Endodermal cell (in vitro differentiated cells): Measurements from ENCODE around the gene NUP214. TPM values are rescaled to one million over a fixed set of nuclear protein-coding genes. Genes with fewer than 3 reads are reported as not detected.
A peak's percentile ranks its signal among the peaks of the same experiment; 100 is the strongest.

Source experiments
- DNase-seq: peaks from one replicate; pipeline ENCODE4 v3.0.0-alpha.2; 2017
- H3K27ac ChIP-seq: 2 replicates; pipeline ENCODE4 v1.5.1; 2013; ENCODE audit warnings: mild to moderate bottlenecking, low read depth, low read length, moderate library complexity
- H3K27me3 ChIP-seq: 2 replicates; pipeline ENCODE4 v1.6.1; 2013; ENCODE audit warnings: mild to moderate bottlenecking, low read length, moderate library complexity; ENCODE audit not compliant: insufficient read depth, control insufficient read depth, poor library complexity, severe bottlenecking
- H3K36me3 ChIP-seq: 2 replicates; pipeline ENCODE4 v1.7.0; 2013; ENCODE audit warnings: mild to moderate bottlenecking, low read length, moderate library complexity; ENCODE audit not compliant: control insufficient read depth, insufficient read depth
- H3K4me1 ChIP-seq: one replicate; pipeline ENCODE4 v1.7.0; 2013; ENCODE audit warnings: low read length; ENCODE audit not compliant: control insufficient read depth, insufficient read depth
- H3K4me3 ChIP-seq: 2 replicates; pipeline ENCODE4 v1.5.1; 2013; ENCODE audit warnings: mild to moderate bottlenecking, low read length, moderate library complexity
- H3K9ac ChIP-seq: 2 replicates; pipeline ENCODE4 v1.6.1; 2013; ENCODE audit warnings: mild to moderate bottlenecking, low read length, moderate library complexity; ENCODE audit not compliant: poor library complexity, severe bottlenecking; ENCODE audit errors: extremely low read depth
- H3K9me3 ChIP-seq: 2 replicates; pipeline ENCODE4 v1.6.1; 2013; ENCODE audit warnings: mild to moderate bottlenecking, low read length, moderate library complexity; ENCODE audit not compliant: control insufficient read depth
- H3K27ac Mint-ChIP-seq: 2 replicates; pipeline ENCODE4 v1.8.0; 2020; ENCODE audit warnings: mixed read lengths
- H3K27me3 Mint-ChIP-seq: 2 replicates; pipeline ENCODE4 v1.8.0; 2021; ENCODE audit warnings: mild to moderate bottlenecking, mixed read lengths; ENCODE audit not compliant: insufficient read depth
- H3K36me3 Mint-ChIP-seq: 2 replicates; pipeline ENCODE4 v1.8.0; 2020; ENCODE audit warnings: low read depth, mixed read lengths
- H3K4me1 Mint-ChIP-seq: 2 replicates; pipeline ENCODE4 v1.8.0; 2020; ENCODE audit warnings: mixed read lengths
- H3K4me3 Mint-ChIP-seq: 2 replicates; pipeline ENCODE4 v1.8.0; 2020; ENCODE audit warnings: mild to moderate bottlenecking, moderate library complexity, mixed read lengths
- H3K9me3 Mint-ChIP-seq: 2 replicates; pipeline ENCODE4 v1.8.0; 2020; ENCODE audit warnings: mild to moderate bottlenecking, mixed read lengths
- WGBS, 2 experiments: methylation state at CpG; one replicate each; pipeline versions ENCODE4 v1.1.5 to v1.1.7; 2013; ENCODE audit warnings: missing lambda C conversion rate in 2 of 2, mixed read lengths in 1 of 2; ENCODE audit not compliant: insufficient coverage in 1 of 2, insufficient read length in 1 of 2; 5-methylcytosine and 5-hydroxymethylcytosine counted together
- total RNA-seq, 2 donors: library from RNA; stranded (reverse); fragmentation: NEBNext Ultra II Directional in 1 of 2; extraction: Animal tissue kit (Norgen Biotek cat#: 25700) in 1 of 2; gene quantifications; 2 replicates in 1 of 2; 3 replicates in 1 of 2; pipeline ENCODE4 v1.2.1, GENCODE V29; 2021
- TF ChIP-seq, protein P1 (sequence below): fragments of 200-600 bp; sonication (generic); conservative IDR thresholded peaks from 2 replicates; pipeline ENCODE4 v1.5.0; 2021; ENCODE audit warnings: antibody characterized with exemption, mild to moderate bottlenecking

NUP214 gene
- total RNA-seq, 2 donors from 2014 or later = 56.7 to 59.9 TPM

DNA sequence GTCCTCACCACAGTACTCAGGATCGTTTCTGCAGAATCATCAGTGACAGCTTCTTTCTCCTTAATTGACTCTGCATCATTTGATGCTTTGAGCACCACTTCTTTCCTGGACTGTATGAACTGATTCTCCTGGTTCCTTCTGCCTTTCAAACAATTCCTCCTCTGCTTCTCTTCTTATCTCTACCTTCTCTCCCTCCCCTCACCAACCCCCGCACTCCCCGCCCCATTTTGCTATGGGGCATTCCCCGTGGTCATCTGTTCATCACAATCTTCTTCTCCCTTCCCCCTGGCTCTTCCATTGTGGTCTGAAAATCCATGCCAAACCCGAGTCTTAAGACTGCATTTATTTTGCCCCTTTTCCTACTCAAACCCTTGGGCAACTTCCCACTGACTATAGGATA, 93.0 kb downstream of the NUP214 start:
- Histone ChIP-seq H3K27ac (no peak overlapping the region), H3K27me3 (no peaks in the 10 kb centered on the region), H3K9me3 (peaks cover 3% of the 10 kb centered on the region), H3K36me3 (peaks cover 51% of the 10 kb centered on the region), H3K9ac (no peak overlapping the region), H3K4me3 (no peak overlapping the region), H3K4me1 (peaks cover 4% of the 10 kb centered on the region)
- Mint-ChIP-seq H3K27me3 (no peaks in the 10 kb centered on the region), H3K9me3 (peaks cover 3% of the 10 kb centered on the region), H3K4me3 (no peak overlapping the region), H3K36me3 (peaks cover 39% of the 10 kb centered on the region), H3K27ac (no peak overlapping the region), H3K4me1 (peaks cover 38% of the 10 kb centered on the region)
- no peak for DNase-seq
- WGBS, 2 experiments = 85 to 95% methylated on average over 4 to 5 of the region's 5 CpGs
- TF ChIP-seq, protein P1, sequence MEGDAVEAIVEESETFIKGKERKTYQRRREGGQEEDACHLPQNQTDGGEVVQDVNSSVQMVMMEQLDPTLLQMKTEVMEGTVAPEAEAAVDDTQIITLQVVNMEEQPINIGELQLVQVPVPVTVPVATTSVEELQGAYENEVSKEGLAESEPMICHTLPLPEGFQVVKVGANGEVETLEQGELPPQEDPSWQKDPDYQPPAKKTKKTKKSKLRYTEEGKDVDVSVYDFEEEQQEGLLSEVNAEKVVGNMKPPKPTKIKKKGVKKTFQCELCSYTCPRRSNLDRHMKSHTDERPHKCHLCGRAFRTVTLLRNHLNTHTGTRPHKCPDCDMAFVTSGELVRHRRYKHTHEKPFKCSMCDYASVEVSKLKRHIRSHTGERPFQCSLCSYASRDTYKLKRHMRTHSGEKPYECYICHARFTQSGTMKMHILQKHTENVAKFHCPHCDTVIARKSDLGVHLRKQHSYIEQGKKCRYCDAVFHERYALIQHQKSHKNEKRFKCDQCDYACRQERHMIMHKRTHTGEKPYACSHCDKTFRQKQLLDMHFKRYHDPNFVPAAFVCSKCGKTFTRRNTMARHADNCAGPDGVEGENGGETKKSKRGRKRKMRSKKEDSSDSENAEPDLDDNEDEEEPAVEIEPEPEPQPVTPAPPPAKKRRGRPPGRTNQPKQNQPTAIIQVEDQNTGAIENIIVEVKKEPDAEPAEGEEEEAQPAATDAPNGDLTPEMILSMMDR = no peak

DNA sequence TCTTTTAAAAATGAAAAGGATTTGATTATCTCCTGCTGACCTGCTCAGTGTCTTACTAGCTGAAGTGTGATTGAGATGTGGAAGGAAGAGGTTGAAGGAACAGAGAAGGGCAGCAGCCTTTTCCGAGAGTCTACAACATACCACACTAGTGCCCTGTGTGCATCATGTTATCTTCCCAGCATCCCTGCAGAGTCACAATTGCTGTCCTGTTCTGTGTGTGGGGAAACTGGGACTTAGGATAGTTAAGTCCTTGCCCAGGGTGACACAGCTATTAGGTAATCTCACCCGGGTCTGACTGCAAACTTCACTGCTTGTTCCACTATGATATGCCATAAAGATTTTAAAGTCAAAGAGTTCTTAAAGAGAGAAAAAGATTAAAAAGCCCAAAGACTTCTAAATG, 95.1 kb downstream of the NUP214 start:
- TF ChIP-seq, protein P1 = no peak
- H3K9me3 Mint-ChIP-seq = no peaks in the 10 kb centered on the region

DNA sequence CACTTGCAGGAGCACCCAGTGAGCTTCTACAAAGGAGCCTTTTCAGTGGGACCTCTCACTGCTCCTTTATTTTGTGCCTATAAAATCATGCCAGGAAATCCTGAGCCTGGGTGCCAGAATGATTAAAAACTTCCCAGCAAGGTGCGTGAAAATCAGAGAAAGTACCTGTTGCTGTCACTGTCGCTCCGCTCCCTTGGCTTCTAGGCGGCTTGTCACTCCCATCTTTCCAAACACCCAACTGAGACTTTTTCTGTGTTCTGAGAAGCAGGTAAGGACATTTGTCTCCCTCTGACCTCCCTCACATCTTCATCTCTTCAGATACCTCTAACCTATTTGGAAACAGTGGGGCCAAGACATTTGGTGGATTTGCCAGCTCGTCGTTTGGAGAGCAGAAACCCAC, 97.1 kb downstream of the NUP214 start:
- Mint-ChIP-seq H3K9me3 (no peaks in the 10 kb centered on the region), H3K27ac (no peak overlapping the region), H3K27me3 (no peaks in the 10 kb centered on the region), H3K36me3 (peaks cover 23% of the 10 kb centered on the region), H3K4me3 (no peak overlapping the region), H3K4me1 (peaks cover 34% of the 10 kb centered on the region)
- TF ChIP-seq, protein P1 = no peak
- DNase-seq = no peak
- H3K27ac ChIP-seq = no peak overlapping the region
- H3K9me3 ChIP-seq = no peaks in the 10 kb centered on the region
- H3K4me1 ChIP-seq = peaks cover 4% of the 10 kb centered on the region
- peaks cover 47% of the 10 kb centered on the region for H3K36me3 ChIP-seq
- no peaks in the 10 kb centered on the region for H3K27me3 ChIP-seq
- WGBS, 2 experiments = 96 to 97% methylated on average over 3 to 6 of the region's 6 CpGs
- no peak overlapping the region for H3K4me3 ChIP-seq
- H3K9ac ChIP-seq = no peak overlapping the region

More for the DNA sequence above, 95.1 kb downstream of the NUP214 start:
- H3K9me3 ChIP-seq = no peaks in the 10 kb centered on the region
- Mint-ChIP-seq H3K27me3 (no peaks in the 10 kb centered on the region), H3K4me3 (no peak overlapping the region), H3K27ac (no peak overlapping the region), H3K36me3 (peaks cover 34% of the 10 kb centered on the region), H3K4me1 (peaks cover 38% of the 10 kb centered on the region)
- WGBS, 2 experiments = 58% methylated on average over 2 of the region's 2 CpGs; no CpG with 5 or more reads in 1 of the 2 experiments
- H3K4me3 ChIP-seq = no peak overlapping the region
- peak; percentile 71 for DNase-seq
- no peak overlapping the region for H3K27ac ChIP-seq
- H3K9ac ChIP-seq = no peak overlapping the region
- H3K27me3 ChIP-seq = no peaks in the 10 kb centered on the region
- peaks cover 47% of the 10 kb centered on the region for H3K36me3 ChIP-seq
- peaks cover 4% of the 10 kb centered on the region for H3K4me1 ChIP-seq
